ENCODE data around the gene CCDC8.

DNA sequence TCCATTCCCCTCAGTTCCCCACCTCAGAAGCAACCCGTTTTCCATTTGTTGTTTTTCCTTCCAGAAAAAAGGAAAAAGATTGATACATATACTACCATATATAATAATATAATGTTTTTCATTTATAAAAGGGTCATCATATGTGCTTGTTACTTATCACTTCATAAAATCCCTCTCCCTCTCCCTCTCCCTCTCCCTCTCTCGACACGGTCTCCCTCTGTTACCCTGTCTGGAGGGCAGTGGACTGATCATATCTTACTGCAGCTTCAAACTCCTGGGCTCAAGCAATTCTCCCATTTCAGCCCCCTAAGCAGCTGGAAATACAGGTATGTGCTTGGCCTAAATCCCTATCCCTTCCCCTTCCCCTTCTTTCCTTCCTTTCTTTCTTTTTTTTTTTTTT, 40.9 kb upstream of the CCDC8 start:
- TF ChIP-seq EZH2 (IDR thresholded peaks at IDR 0.05; ENCODE audit: borderline replicate concordance, low read length): no peak
- TF ChIP-seq, protein P1, sequence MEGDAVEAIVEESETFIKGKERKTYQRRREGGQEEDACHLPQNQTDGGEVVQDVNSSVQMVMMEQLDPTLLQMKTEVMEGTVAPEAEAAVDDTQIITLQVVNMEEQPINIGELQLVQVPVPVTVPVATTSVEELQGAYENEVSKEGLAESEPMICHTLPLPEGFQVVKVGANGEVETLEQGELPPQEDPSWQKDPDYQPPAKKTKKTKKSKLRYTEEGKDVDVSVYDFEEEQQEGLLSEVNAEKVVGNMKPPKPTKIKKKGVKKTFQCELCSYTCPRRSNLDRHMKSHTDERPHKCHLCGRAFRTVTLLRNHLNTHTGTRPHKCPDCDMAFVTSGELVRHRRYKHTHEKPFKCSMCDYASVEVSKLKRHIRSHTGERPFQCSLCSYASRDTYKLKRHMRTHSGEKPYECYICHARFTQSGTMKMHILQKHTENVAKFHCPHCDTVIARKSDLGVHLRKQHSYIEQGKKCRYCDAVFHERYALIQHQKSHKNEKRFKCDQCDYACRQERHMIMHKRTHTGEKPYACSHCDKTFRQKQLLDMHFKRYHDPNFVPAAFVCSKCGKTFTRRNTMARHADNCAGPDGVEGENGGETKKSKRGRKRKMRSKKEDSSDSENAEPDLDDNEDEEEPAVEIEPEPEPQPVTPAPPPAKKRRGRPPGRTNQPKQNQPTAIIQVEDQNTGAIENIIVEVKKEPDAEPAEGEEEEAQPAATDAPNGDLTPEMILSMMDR (conservative IDR thresholded peaks at IDR 0.05 in 1 of 2, IDR thresholded peaks at IDR 0.05 in 1 of 2; ENCODE audit: extremely low read depth in 1 of 2, insufficient read depth in 1 of 2, low read depth in 1 of 2, low read length in 2 of 2): no peak
